Vagina (tissue), 2 donors: ENCODE data around the gene LOC128125822.

ENCODE experiments used
- CTCF ChIP-seq, 3 experiments: fragments of 450-650 bp in 2 of 3; fragments of 200-600 bp in 1 of 3; sonication (generic) in 1 of 3; IDR thresholded peaks; one replicate each; pipeline ENCODE4 v1.5.1; 2017 to 2019; ENCODE audit warnings: antibody characterized with exemption in 3 of 3, mild to moderate bottlenecking in 2 of 3, moderate library complexity in 2 of 3
- POLR2A ChIP-seq, 2 donors: fragments of 450-650 bp; IDR thresholded peaks; one replicate each; pipeline ENCODE4 v1.6.1; 2017; ENCODE audit warnings: antibody characterized with exemption in 2 of 2, mild to moderate bottlenecking in 2 of 2, moderate library complexity in 2 of 2
- POLR2AphosphoS5 ChIP-seq, 2 donors: sonication (generic); formaldehyde crosslinking; IDR thresholded peaks; one replicate each; pipeline ENCODE4 v1.9.0; 2017; ENCODE audit warnings: antibody characterized with exemption in 2 of 2, mild to moderate bottlenecking in 2 of 2, low read depth in 1 of 2; ENCODE audit not compliant: insufficient read depth in 1 of 2

- TF ChIP-seq CTCF (IDR thresholded peaks at IDR 0.05) (no peak), POLR2A (IDR thresholded peaks at IDR 0.05) (no peak), POLR2AphosphoS5 (IDR thresholded peaks at IDR 0.05; ENCODE audit: insufficient read depth in 1 of 2, low read depth in 1 of 2) (no peak)
Measured at GRCh38 chr6:63572747-63573075, 431 bp downstream of the LOC128125822 start.
